ENCODE data around the gene WDR81.
A peak's percentile ranks its signal among the peaks of the same experiment; 100 is the strongest.
"Not testable (repeated sequence)": the region's sequence is repeated elsewhere in the genome, so short reads cannot be mapped to it uniquely, and the experiment has no call there.

The WDR81 gene

GRCh38 chr17:1713160-1713877 is 11.2 kb upstream of the WDR81 start:
- no peak for DNase-seq

- DNase-seq, result no peak
These were observed 10.6 kb upstream of the WDR81 start for GRCh38 chr17:1713878-1714426.

GRCh38 chr17:1714427-1714979 is 10.0 kb upstream of the WDR81 start:
- peak in 11 of 14 donors; percentile 10 to 89 (median 62) for DNase-seq

- DNase-seq, result peak in 10 of 14 donors; percentile 23 to 87 (median 58)
These were observed 9.3 kb upstream of the WDR81 start for GRCh38 chr17:1714980-1715802.

GRCh38 chr17:1715803-1716075 is 8.8 kb upstream of the WDR81 start:
- no peak for DNase-seq

GRCh38 chr17:1716076-1716911 is 8.2 kb upstream of the WDR81 start:
- DNase-seq, result peak; percentile 94 to 100 (median 99)

- peak; percentile 54 to 96 (median 91) for DNase-seq
These were observed 7.4 kb upstream of the WDR81 start for GRCh38 chr17:1716912-1717695.

GRCh38 chr17:1718362-1719165 is 5.9 kb upstream of the WDR81 start:
- no peak for DNase-seq

GRCh38 chr17:1720856-1721386 is 3.6 kb upstream of the WDR81 start:
- peak in 7 of 14 donors; percentile 17 to 44 (median 25) for DNase-seq

GRCh38 chr17:1722022-1722421 is 2.5 kb upstream of the WDR81 start:
- not testable (repeated sequence) for DNase-seq

GRCh38 chr17:1724869-1725641 is 551 bp downstream of the WDR81 start:
- DNase-seq, result peak in 3 of 14 donors; percentile 57 to 68 (median 68)

GRCh38 chr17:1725642-1726511 is 1.4 kb downstream of the WDR81 start:
- no peak for DNase-seq

- DNase-seq, result no peak
These were observed 2.2 kb downstream of the WDR81 start for GRCh38 chr17:1726626-1727257.

GRCh38 chr17:1727258-1727789 is 2.8 kb downstream of the WDR81 start:
- no peak for DNase-seq

GRCh38 chr17:1727876-1728630 is 3.5 kb downstream of the WDR81 start:
- no peak for DNase-seq

GRCh38 chr17:1729966-1730325 is 5.4 kb downstream of the WDR81 start:
- no peak for DNase-seq

Measured in C1 segment of cervical spinal cord (tissue), 14 donors.